HuH-7.5 (cell line): ENCODE measurements around the gene HS3ST2.
A peak's percentile ranks its signal among the peaks of the same experiment; 100 is the strongest.
"Not testable (repeated sequence)": the region's sequence is repeated elsewhere in the genome, so short reads cannot be mapped to it uniquely, and the experiment has no call there.

Experiments
- DNase-seq: peaks from one replicate; pipeline ENCODE4 v3.0.0; 2011; ENCODE audit warnings: low spot score

HS3ST2 gene

GRCh38 chr16:22878955-22879354 is 65.0 kb downstream of the HS3ST2 start:
- no peak for DNase-seq

- no peak for DNase-seq
These were observed 65.5 kb downstream of the HS3ST2 start for GRCh38 chr16:22879466-22879865.

- no peak for DNase-seq
These were observed 69.0 kb downstream of the HS3ST2 start for GRCh38 chr16:22882981-22883380.

- DNase-seq = no peak
These were observed 72.0 kb downstream of the HS3ST2 start for GRCh38 chr16:22885951-22886350.

GRCh38 chr16:22886927-22887326 is 73.0 kb downstream of the HS3ST2 start:
- no peak for DNase-seq

- DNase-seq = no peak
These were observed 73.5 kb downstream of the HS3ST2 start for GRCh38 chr16:22887445-22887844.

GRCh38 chr16:22888791-22889190 is 74.8 kb downstream of the HS3ST2 start:
- DNase-seq = no peak

GRCh38 chr16:22890976-22891375 is 77.0 kb downstream of the HS3ST2 start:
- no peak for DNase-seq

GRCh38 chr16:22897184-22897583 is 83.2 kb downstream of the HS3ST2 start:
- DNase-seq = no peak

GRCh38 chr16:22898131-22898530 is 84.2 kb downstream of the HS3ST2 start:
- no peak for DNase-seq

GRCh38 chr16:22898874-22899348 is 84.9 kb downstream of the HS3ST2 start:
- DNase-seq = peak; percentile 13

- not testable (repeated sequence) for DNase-seq
These were observed 85.6 kb downstream of the HS3ST2 start for GRCh38 chr16:22899567-22899966.

- DNase-seq = no peak
These were observed 86.9 kb downstream of the HS3ST2 start for GRCh38 chr16:22900863-22901262.

GRCh38 chr16:22901563-22901962 is 87.6 kb downstream of the HS3ST2 start:
- no peak for DNase-seq

GRCh38 chr16:22903716-22904115 is 89.8 kb downstream of the HS3ST2 start:
- DNase-seq = no peak

GRCh38 chr16:22912654-22913053 is 98.7 kb downstream of the HS3ST2 start:
- no peak for DNase-seq

GRCh38 chr16:22915003-22915402 is 101.0 kb downstream of the HS3ST2 start:
- no peak for DNase-seq

GRCh38 chr16:22923491-22923890 is 109.5 kb downstream of the HS3ST2 start:
- no peak for DNase-seq

GRCh38 chr16:22924492-22924891 is 110.5 kb downstream of the HS3ST2 start:
- no peak for DNase-seq

- DNase-seq = no peak
These were observed 112.3 kb downstream of the HS3ST2 start for GRCh38 chr16:22926105-22926751.

- no peak for DNase-seq
These were observed 113.3 kb downstream of the HS3ST2 start for GRCh38 chr16:22927306-22927705.

GRCh38 chr16:22928882-22929435 is 115.0 kb downstream of the HS3ST2 start:
- no peak for DNase-seq

GRCh38 chr16:22929461-22929860 is 115.5 kb downstream of the HS3ST2 start:
- no peak for DNase-seq
